K562 (cell line): ENCODE data around the gene PIGV. TPM values are rescaled to one million over a fixed set of nuclear protein-coding genes. Genes with fewer than 3 reads are reported as not detected.

Experiments
- CUX1 ChIP-seq: fragments of 200-800 bp; sonication (Bioruptor generic); IDR thresholded peaks from 2 replicates; pipeline ENCODE4 v1.6.1; 2016; ENCODE audit warnings: missing genetic modification characterization, missing compliant biosample characterization
- PTRF ChIP-seq: fragments of 450-650 bp; IDR thresholded peaks from 2 replicates; pipeline ENCODE4 v1.6.1; 2016; ENCODE audit warnings: mild to moderate bottlenecking, missing genetic modification characterization, missing compliant biosample characterization
- RAD51 ChIP-seq: fragments of 450-650 bp; IDR thresholded peaks from 2 replicates; pipeline ENCODE4 v1.7.1; 2016; ENCODE audit warnings: low read depth, mild to moderate bottlenecking, borderline replicate concordance
- RUNX1 ChIP-seq: sonication (generic); IDR thresholded peaks from 2 replicates; pipeline ENCODE4 v1.6.1; 2016; ENCODE audit warnings: antibody characterized with exemption, low read depth
- SMAD4 ChIP-seq: fragments of 250-450 bp; sonication (Bioruptor Pico); conservative IDR thresholded peaks from 2 replicates; pipeline ENCODE4 v1.8.0; 2021; ENCODE audit warnings: inconsistent platforms, mild to moderate bottlenecking, moderate library complexity
- TEAD4 ChIP-seq, 2 experiments: sonication (generic) in 1 of 2; formaldehyde crosslinking in 1 of 2; IDR thresholded peaks; 2 replicates each; pipeline versions ENCODE4 v1.6.1 to v1.8.0; 2012 to 2022; ENCODE audit warnings: borderline replicate concordance in 1 of 2, inconsistent platforms in 1 of 2, low read length in 1 of 2, mild to moderate bottlenecking in 1 of 2, missing genetic modification reagents in 1 of 2
- WHSC1 ChIP-seq: IDR thresholded peaks from one replicate; pipeline ENCODE4 v1.6.1; 2012; ENCODE audit warnings: low read length, control low read depth, inconsistent platforms
- ZBTB17 ChIP-seq: fragments of 450-650 bp; formaldehyde crosslinking; IDR thresholded peaks from 2 replicates; pipeline ENCODE4 v1.4.0; 2020; ENCODE audit warnings: mild to moderate bottlenecking
- ZBTB26 ChIP-seq: fragments of 450-650 bp; formaldehyde crosslinking; IDR thresholded peaks from 2 replicates; pipeline ENCODE4 v1.4.0; 2022; ENCODE audit warnings: missing genetic modification characterization
- ZBTB40 ChIP-seq, 2 experiments: fragments of 450-650 bp in 1 of 2; sonication (generic) in 1 of 2; formaldehyde crosslinking in 1 of 2; IDR thresholded peaks; 2 replicates each; pipeline versions ENCODE4 v1.7.1 to v1.9.0; 2016 to 2022; ENCODE audit warnings: inconsistent platforms in 1 of 2, mild to moderate bottlenecking in 1 of 2, missing genetic modification reagents in 1 of 2
- polyA plus RNA-seq, 8 experiments: library from polyadenylated mRNA; depleted of rRNA in 4 of 8; stranded (reverse) in 5 of 8; unstranded in 3 of 8; fragments of >200 nt; fragmentation: Nextera tagmentation in 2 of 8; fragmentation: Illumina TruSeq in 1 of 8; extraction: Ambion mirVana in 2 of 8; extraction: Trizol in 1 of 8; gene quantifications; 2 replicates each; pipeline versions ENCODE4 v1.2.1 to v1.2.3, GENCODE V29; 2011 to 2014; ENCODE audit warnings: inconsistent platforms in 1 of 8, missing spikeins in 1 of 8
- total RNA-seq, 7 experiments: library from RNA; depleted of rRNA in 6 of 7; stranded (reverse); fragments of >200 nt in 6 of 7; fragmentation: Illumina TruSeq in 2 of 7; extraction: Trizol in 2 of 7; gene quantifications; 2 replicates each; pipeline versions ENCODE4 v1.2.1 to v1.2.3, GENCODE V29; 2011 to 2021; ENCODE audit warnings: low replicate concordance in 1 of 7

The PIGV gene
- total and polyA plus RNA-seq, 9 of the 15 experiments (the other 6 are each of a cell fraction or from before 2014, with no cell fraction given): 8.4 to 21.8 (median 11.7) TPM

GRCh38 chr1:26744075-26744959 lies 43.4 kb upstream of the PIGV start (continued):
- TF ChIP-seq CUX1 (CRISPR knock-in tag): no peak
- TF ChIP-seq ZBTB26 (CRISPR knock-in tag): no peak
- peak; percentile 76 for TF ChIP-seq ZBTB17 (CRISPR knock-in tag)
- TF ChIP-seq ZBTB40 (IDR thresholded peaks at IDR 0.05): peak; percentile 84
- no peak for TF ChIP-seq ZBTB40 (CRISPR knock-in tag; IDR thresholded peaks at IDR 0.05)
- TF ChIP-seq TEAD4 (IDR thresholded peaks at IDR 0.05; ENCODE audit: low read length): peak; percentile 84
- no peak for TF ChIP-seq TEAD4 (CRISPR knock-in tag; IDR thresholded peaks at IDR 0.05; ENCODE audit: borderline replicate concordance)
- TF ChIP-seq PTRF: no peak
- TF ChIP-seq WHSC1: no peak
- no peak for TF ChIP-seq RUNX1
- TF ChIP-seq SMAD4 (CRISPR knock-in tag): peak; percentile 93
- TF ChIP-seq RAD51: no peak; the same call in 1 of the 2 replicates
